ENCODE data around the gene EPS15. TPM values are rescaled to one million over a fixed set of nuclear protein-coding genes. Genes with fewer than 3 reads are reported as not detected.

The EPS15 gene
- total and polyA plus RNA-seq, 9 of the 15 experiments (the other 6 are each of a cell fraction or from before 2014, with no cell fraction given) = 23.1 to 69.0 (median 41.7) TPM

DNA sequence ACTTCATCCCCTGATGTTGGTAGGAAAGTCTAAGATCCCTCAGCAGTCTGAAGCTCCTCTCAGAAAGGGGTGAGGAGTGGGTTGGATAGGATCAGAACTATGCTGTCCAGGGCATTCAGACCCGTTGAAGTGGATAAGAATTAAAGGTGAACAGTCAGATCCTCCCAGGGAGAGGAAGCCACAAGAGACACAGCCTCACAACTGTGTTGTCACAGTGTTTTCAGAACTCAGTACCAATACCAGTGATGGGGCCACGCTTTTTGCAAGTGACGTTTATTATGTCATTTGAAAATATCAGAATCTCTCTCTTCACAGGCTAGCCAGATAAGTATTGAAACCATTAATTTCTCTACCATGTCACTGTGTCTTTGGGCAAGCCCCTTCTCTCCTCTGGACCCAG, 15.4 kb upstream of the EPS15 start:
- in situ Hi-C loops (cut with MboI) = loop anchor here (10.0 kb wide), 1 partner anchor 190 kb away; no protein-coding TSS in a partner anchor
- TF ChIP-seq ZNF583 (CRISPR knock-in tag; IDR thresholded peaks at IDR 0.05) (no peak), ZFX (CRISPR knock-in tag; IDR thresholded peaks at IDR 0.05) (0 out of 2 replicates have a peak, but pooled peaks have one; percentile 2), FOSL1 (tag; conservative IDR thresholded peaks at IDR 0.05) (0 out of 2 replicates have a peak, but pooled peaks have one; percentile 7), ZNF551 (CRISPR knock-in tag; IDR thresholded peaks at IDR 0.05) (no peak)
- TF ChIP-seq, protein P1, sequence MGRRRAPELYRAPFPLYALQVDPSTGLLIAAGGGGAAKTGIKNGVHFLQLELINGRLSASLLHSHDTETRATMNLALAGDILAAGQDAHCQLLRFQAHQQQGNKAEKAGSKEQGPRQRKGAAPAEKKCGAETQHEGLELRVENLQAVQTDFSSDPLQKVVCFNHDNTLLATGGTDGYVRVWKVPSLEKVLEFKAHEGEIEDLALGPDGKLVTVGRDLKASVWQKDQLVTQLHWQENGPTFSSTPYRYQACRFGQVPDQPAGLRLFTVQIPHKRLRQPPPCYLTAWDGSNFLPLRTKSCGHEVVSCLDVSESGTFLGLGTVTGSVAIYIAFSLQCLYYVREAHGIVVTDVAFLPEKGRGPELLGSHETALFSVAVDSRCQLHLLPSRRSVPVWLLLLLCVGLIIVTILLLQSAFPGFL (CRISPR knock-in tag; IDR thresholded peaks at IDR 0.05) = no peak
- TF ChIP-seq, protein P2, sequence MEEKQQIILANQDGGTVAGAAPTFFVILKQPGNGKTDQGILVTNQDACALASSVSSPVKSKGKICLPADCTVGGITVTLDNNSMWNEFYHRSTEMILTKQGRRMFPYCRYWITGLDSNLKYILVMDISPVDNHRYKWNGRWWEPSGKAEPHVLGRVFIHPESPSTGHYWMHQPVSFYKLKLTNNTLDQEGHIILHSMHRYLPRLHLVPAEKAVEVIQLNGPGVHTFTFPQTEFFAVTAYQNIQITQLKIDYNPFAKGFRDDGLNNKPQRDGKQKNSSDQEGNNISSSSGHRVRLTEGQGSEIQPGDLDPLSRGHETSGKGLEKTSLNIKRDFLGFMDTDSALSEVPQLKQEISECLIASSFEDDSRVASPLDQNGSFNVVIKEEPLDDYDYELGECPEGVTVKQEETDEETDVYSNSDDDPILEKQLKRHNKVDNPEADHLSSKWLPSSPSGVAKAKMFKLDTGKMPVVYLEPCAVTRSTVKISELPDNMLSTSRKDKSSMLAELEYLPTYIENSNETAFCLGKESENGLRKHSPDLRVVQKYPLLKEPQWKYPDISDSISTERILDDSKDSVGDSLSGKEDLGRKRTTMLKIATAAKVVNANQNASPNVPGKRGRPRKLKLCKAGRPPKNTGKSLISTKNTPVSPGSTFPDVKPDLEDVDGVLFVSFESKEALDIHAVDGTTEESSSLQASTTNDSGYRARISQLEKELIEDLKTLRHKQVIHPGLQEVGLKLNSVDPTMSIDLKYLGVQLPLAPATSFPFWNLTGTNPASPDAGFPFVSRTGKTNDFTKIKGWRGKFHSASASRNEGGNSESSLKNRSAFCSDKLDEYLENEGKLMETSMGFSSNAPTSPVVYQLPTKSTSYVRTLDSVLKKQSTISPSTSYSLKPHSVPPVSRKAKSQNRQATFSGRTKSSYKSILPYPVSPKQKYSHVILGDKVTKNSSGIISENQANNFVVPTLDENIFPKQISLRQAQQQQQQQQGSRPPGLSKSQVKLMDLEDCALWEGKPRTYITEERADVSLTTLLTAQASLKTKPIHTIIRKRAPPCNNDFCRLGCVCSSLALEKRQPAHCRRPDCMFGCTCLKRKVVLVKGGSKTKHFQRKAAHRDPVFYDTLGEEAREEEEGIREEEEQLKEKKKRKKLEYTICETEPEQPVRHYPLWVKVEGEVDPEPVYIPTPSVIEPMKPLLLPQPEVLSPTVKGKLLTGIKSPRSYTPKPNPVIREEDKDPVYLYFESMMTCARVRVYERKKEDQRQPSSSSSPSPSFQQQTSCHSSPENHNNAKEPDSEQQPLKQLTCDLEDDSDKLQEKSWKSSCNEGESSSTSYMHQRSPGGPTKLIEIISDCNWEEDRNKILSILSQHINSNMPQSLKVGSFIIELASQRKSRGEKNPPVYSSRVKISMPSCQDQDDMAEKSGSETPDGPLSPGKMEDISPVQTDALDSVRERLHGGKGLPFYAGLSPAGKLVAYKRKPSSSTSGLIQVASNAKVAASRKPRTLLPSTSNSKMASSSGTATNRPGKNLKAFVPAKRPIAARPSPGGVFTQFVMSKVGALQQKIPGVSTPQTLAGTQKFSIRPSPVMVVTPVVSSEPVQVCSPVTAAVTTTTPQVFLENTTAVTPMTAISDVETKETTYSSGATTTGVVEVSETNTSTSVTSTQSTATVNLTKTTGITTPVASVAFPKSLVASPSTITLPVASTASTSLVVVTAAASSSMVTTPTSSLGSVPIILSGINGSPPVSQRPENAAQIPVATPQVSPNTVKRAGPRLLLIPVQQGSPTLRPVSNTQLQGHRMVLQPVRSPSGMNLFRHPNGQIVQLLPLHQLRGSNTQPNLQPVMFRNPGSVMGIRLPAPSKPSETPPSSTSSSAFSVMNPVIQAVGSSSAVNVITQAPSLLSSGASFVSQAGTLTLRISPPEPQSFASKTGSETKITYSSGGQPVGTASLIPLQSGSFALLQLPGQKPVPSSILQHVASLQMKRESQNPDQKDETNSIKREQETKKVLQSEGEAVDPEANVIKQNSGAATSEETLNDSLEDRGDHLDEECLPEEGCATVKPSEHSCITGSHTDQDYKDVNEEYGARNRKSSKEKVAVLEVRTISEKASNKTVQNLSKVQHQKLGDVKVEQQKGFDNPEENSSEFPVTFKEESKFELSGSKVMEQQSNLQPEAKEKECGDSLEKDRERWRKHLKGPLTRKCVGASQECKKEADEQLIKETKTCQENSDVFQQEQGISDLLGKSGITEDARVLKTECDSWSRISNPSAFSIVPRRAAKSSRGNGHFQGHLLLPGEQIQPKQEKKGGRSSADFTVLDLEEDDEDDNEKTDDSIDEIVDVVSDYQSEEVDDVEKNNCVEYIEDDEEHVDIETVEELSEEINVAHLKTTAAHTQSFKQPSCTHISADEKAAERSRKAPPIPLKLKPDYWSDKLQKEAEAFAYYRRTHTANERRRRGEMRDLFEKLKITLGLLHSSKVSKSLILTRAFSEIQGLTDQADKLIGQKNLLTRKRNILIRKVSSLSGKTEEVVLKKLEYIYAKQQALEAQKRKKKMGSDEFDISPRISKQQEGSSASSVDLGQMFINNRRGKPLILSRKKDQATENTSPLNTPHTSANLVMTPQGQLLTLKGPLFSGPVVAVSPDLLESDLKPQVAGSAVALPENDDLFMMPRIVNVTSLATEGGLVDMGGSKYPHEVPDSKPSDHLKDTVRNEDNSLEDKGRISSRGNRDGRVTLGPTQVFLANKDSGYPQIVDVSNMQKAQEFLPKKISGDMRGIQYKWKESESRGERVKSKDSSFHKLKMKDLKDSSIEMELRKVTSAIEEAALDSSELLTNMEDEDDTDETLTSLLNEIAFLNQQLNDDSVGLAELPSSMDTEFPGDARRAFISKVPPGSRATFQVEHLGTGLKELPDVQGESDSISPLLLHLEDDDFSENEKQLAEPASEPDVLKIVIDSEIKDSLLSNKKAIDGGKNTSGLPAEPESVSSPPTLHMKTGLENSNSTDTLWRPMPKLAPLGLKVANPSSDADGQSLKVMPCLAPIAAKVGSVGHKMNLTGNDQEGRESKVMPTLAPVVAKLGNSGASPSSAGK (IDR thresholded peaks at IDR 0.05) = no peak
- TF ChIP-seq, protein P3, sequence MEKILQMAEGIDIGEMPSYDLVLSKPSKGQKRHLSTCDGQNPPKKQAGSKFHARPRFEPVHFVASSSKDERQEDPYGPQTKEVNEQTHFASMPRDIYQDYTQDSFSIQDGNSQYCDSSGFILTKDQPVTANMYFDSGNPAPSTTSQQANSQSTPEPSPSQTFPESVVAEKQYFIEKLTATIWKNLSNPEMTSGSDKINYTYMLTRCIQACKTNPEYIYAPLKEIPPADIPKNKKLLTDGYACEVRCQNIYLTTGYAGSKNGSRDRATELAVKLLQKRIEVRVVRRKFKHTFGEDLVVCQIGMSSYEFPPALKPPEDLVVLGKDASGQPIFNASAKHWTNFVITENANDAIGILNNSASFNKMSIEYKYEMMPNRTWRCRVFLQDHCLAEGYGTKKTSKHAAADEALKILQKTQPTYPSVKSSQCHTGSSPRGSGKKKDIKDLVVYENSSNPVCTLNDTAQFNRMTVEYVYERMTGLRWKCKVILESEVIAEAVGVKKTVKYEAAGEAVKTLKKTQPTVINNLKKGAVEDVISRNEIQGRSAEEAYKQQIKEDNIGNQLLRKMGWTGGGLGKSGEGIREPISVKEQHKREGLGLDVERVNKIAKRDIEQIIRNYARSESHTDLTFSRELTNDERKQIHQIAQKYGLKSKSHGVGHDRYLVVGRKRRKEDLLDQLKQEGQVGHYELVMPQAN (IDR thresholded peaks at IDR 0.05; ENCODE audit: borderline replicate concordance) = no peak

More for the DNA sequence above, 15.4 kb upstream of the EPS15 start:
- Histone ChIP-seq H3K9ac (ENCODE audit: insufficient read depth in 1 of 2, low read depth in 2 of 2, low read length in 2 of 2) (no peak overlapping the region), H3K4me3 (no peak overlapping the region), H3K36me3 (ENCODE audit: control insufficient read depth, insufficient read depth, low read length) (no peaks in the 10 kb centered on the region), H3K9me1 (ENCODE audit: control insufficient read depth, insufficient read depth, low read length) (no peaks in the 10 kb centered on the region), H3K9me3 (replicated peaks; ENCODE audit: control insufficient read depth, insufficient read depth, low read depth, low read length) (no peaks in the 10 kb centered on the region), H2AFZ (ENCODE audit: low read depth, low read length) (0 out of 2 replicates have a peak overlapping the region, but pooled peaks have one; percentile 1), H3K27me3 (ENCODE audit: control insufficient read depth in 2 of 2, insufficient read depth in 2 of 2, low read length in 2 of 2) (no peaks in the 10 kb centered on the region), H4K20me1 (replicated peaks; ENCODE audit: control insufficient read depth, insufficient read depth, low read length) (no peaks in the 10 kb centered on the region), H3K27ac (ENCODE audit: extremely low read depth, low read depth, low read length) (no peak overlapping the region), H3K4me1 (replicated peaks in 1 of 2; ENCODE audit: control insufficient read depth in 2 of 2, insufficient read depth in 2 of 2, low read length in 2 of 2) (peaks cover 0 to 11% of the 10 kb centered on the region in 2 experiments; a peak in 2 of 5 replicates), H3K79me2 (ENCODE audit: control insufficient read depth, insufficient read depth, low read length) (no peaks in the 10 kb centered on the region), H3K4me2 (ENCODE audit: insufficient read depth, low read length) (no peak overlapping the region)
- ChIA-PET POLR2A (interaction anchor here (1.0 to 2.1 kb wide), 4 partner anchors 8 to 14 kb away, joined by 4 to 7 read pairs (median 5); no protein-coding TSS in a partner anchor), CTCF (ENCODE audit: low intra/inter-chr PET ratio) (interaction anchor here (0.7 kb wide), 1 partner anchor 192 kb away, joined by 3 read pairs; no protein-coding TSS in a partner anchor)
- BruUV-seq (replicated peaks) = no TSS peak
- no peak for DNase-seq (ENCODE audit: extremely low read depth in 1 of 4, low spot score in 3 of 4)
- ATAC-seq = peak; percentile 43
- intact Hi-C loops (cut with micrococcal nuclease) = loop anchor here (2.0 kb wide), 1 partner anchor 192 kb away; no protein-coding TSS in a partner anchor
- WGBS (ENCODE audit: insufficient coverage, low coverage, missing lambda C conversion rate) = 29% methylated on average over 3 of the region's 3 CpGs
- FAIRE-seq = no peak

Measured in K562 (cell line).